Gastrocnemius medialis (tissue), 4 donors: ENCODE data around the gene TGFBR2. TPM values are rescaled to one million over a fixed set of nuclear protein-coding genes. Genes with fewer than 3 reads are reported as not detected.

Experiments
- ATAC-seq, 2 donors: fragments of 150-250 bp; one replicate each; pipeline ENCODE4 v1.9.1; 2016
- DNase-seq, 2 donors: peaks; one replicate each; pipeline ENCODE4 v3.0.0-alpha.2; 2019
- H3K27ac ChIP-seq, 4 donors: fragments of 200-600 bp; sonication (generic); 1 replicate in 1 of 4; 2 replicates in 3 of 4; pipeline ENCODE4 v1.5.1; 2016 to 2018; ENCODE audit warnings: mild to moderate bottlenecking in 2 of 4, moderate library complexity in 1 of 4
- H3K27me3 ChIP-seq, 3 donors: fragments of 200-600 bp; sonication (generic) in 2 of 3; 1 replicate in 1 of 3; 2 replicates in 2 of 3; pipeline versions ENCODE4 v1.5.1 to v1.6.0; 2016 to 2019; ENCODE audit warnings: mild to moderate bottlenecking in 1 of 3, moderate library complexity in 1 of 3
- H3K36me3 ChIP-seq, 2 donors: fragments of 200-600 bp; sonication (generic) in 1 of 2; one replicate each; pipeline ENCODE4 v1.5.1; 2017 to 2018
- H3K4me1 ChIP-seq, 2 donors: fragments of 200-600 bp; sonication (generic) in 1 of 2; one replicate each; pipeline ENCODE4 v1.5.1; 2016 to 2017; ENCODE audit warnings: mild to moderate bottlenecking in 2 of 2
- H3K4me3 ChIP-seq, 4 donors: fragments of 200-600 bp; sonication (generic) in 3 of 4; 1 replicate in 1 of 4; 2 replicates in 3 of 4; pipeline ENCODE4 v1.5.1; 2016 to 2019; ENCODE audit warnings: mild to moderate bottlenecking in 2 of 4
- H3K9me3 ChIP-seq, 3 donors: fragments of 200-600 bp; sonication (generic) in 2 of 3; 1 replicate in 1 of 3; 2 replicates in 2 of 3; pipeline ENCODE4 v1.5.1; 2016 to 2019
- CTCF ChIP-seq, 5 experiments: fragments of 450-650 bp in 3 of 5; fragments of 200-600 bp in 2 of 5; sonication (generic) in 2 of 5; IDR thresholded peaks in 4 of 5; conservative IDR thresholded peaks in 1 of 5; 1 replicate in 4 of 5; 2 replicates in 1 of 5; pipeline ENCODE4 v1.5.1; 2016 to 2019; ENCODE audit warnings: antibody characterized with exemption in 5 of 5, mild to moderate bottlenecking in 3 of 5, moderate library complexity in 3 of 5
- POLR2A ChIP-seq, 2 donors: fragments of 450-650 bp; IDR thresholded peaks; one replicate each; pipeline ENCODE4 v1.6.1; 2017; ENCODE audit warnings: antibody characterized with exemption in 2 of 2, mild to moderate bottlenecking in 2 of 2, moderate library complexity in 2 of 2
- in situ Hi-C, 4 donors: fragments of 200-750 bp; cut with MboI; loops; one replicate each; pipeline versions ENCODE4 v1.15.0 to v1.8.0; 2017; ENCODE audit warnings: low sequenced_read_pairs in 4 of 4
- intact Hi-C: fragments of 100-400 bp; cut with DNase I; formaldehyde crosslinking; loops from one replicate; pipeline ENCODE4 v1.15.1; 2023; ENCODE audit warnings: low total_unique reads
- total RNA-seq, 4 donors: library from RNA; depleted of rRNA; stranded (reverse); fragments of >200 nt; gene quantifications; one replicate each; pipeline versions ENCODE4 v1.1.0 to v1.2.3, GENCODE V29; 2016

The TGFBR2 gene
- total RNA-seq, 4 donors from 2014 or later: 38.3 to 53.8 (median 47.2) TPM

- in situ Hi-C loops (no loop called here), intact Hi-C loops (no loop called here)
- Histone ChIP-seq H3K27ac (peak overlapping the region in 1 of 4 donors; percentile 67), H3K36me3 (peaks cover 0 to 10% of the 10 kb centered on the region in 2 donors), H3K9me3 (no peaks in the 10 kb centered on the region), H3K4me3 (no peak overlapping the region), H3K27me3 (no peaks in the 10 kb centered on the region), H3K4me1 (peaks cover 27 to 51% of the 10 kb centered on the region in 2 donors)
- ATAC-seq (no peak), DNase-seq (no peak)
- TF ChIP-seq POLR2A (IDR thresholded peaks at IDR 0.05): no peak
- TF ChIP-seq CTCF (IDR thresholded peaks at IDR 0.05 in 4 of 5, conservative IDR thresholded peaks at IDR 0.05 in 1 of 5): no peak
These were observed 34.5 kb downstream of the TGFBR2 start for GRCh38 chr3:30640851-30641250.

- intact Hi-C loops: no loop called here
These were observed 35.2 kb downstream of the TGFBR2 start for GRCh38 chr3:30641416-30642251.

GRCh38 chr3:30642849-30643361 lies 36.5 kb downstream of the TGFBR2 start:
- TF ChIP-seq POLR2A (IDR thresholded peaks at IDR 0.05) (no peak), CTCF (IDR thresholded peaks at IDR 0.05 in 4 of 5, conservative IDR thresholded peaks at IDR 0.05 in 1 of 5) (no peak)
- ATAC-seq (peak; percentile 36 to 46), DNase-seq (no peak)
- Histone ChIP-seq H3K27ac (peak overlapping the region; percentile 49 to 71 (median 62)), H3K4me3 (no peak overlapping the region), H3K27me3 (no peaks in the 10 kb centered on the region), H3K4me1 (peaks cover 24 to 51% of the 10 kb centered on the region in 2 donors), H3K9me3 (no peaks in the 10 kb centered on the region), H3K36me3 (peaks cover 0 to 10% of the 10 kb centered on the region in 2 donors)
- in situ Hi-C loops (no loop called here), intact Hi-C loops (no loop called here)

More at GRCh38 chr3:30641416-30642251, 35.2 kb downstream of the TGFBR2 start:
- no peaks in the 10 kb centered on the region for H3K27me3 ChIP-seq
- H3K36me3 ChIP-seq: peaks cover 0 to 10% of the 10 kb centered on the region in 2 donors
- peaks cover 24 to 51% of the 10 kb centered on the region in 2 donors for H3K4me1 ChIP-seq
- H3K9me3 ChIP-seq: no peaks in the 10 kb centered on the region
- H3K27ac ChIP-seq: peak overlapping the region in 2 of 4 donors; percentile 67 to 71
- TF ChIP-seq CTCF (IDR thresholded peaks at IDR 0.05 in 4 of 5, conservative IDR thresholded peaks at IDR 0.05 in 1 of 5) (no peak), POLR2A (IDR thresholded peaks at IDR 0.05) (no peak)
- in situ Hi-C loops: no loop called here
- DNase-seq (no peak), ATAC-seq (no peak)
- no peak overlapping the region for H3K4me3 ChIP-seq

- ATAC-seq (no peak), DNase-seq (no peak)
- intact Hi-C loops (no loop called here), in situ Hi-C loops (no loop called here)
- Histone ChIP-seq H3K4me1 (peaks cover 24 to 48% of the 10 kb centered on the region in 2 donors), H3K9me3 (no peaks in the 10 kb centered on the region), H3K27me3 (no peaks in the 10 kb centered on the region), H3K27ac (peak overlapping the region; percentile 49 to 71 (median 62)), H3K4me3 (no peak overlapping the region), H3K36me3 (peaks cover 0 to 16% of the 10 kb centered on the region in 2 donors)
- no peak for TF ChIP-seq CTCF (IDR thresholded peaks at IDR 0.05 in 4 of 5, conservative IDR thresholded peaks at IDR 0.05 in 1 of 5)
- no peak for TF ChIP-seq POLR2A (IDR thresholded peaks at IDR 0.05)
These were observed 37.5 kb downstream of the TGFBR2 start for GRCh38 chr3:30643763-30644462.
